ENCODE data around the gene DDX47. TPM values are rescaled to one million over a fixed set of nuclear protein-coding genes. Genes with fewer than 3 reads are reported as not detected.
A peak's percentile ranks its signal among the peaks of the same experiment; 100 is the strongest.

DDX47 gene
- total RNA-seq (2014; rRNA removed; shearing (Covaris generic)) = 108 TPM in 2 replicates
- polyA plus RNA-seq (2015; cell fraction: cytosol; rRNA removed) = 122 and 125 TPM in 2 replicates
- polyA plus RNA-seq (2015; cell fraction: nucleus; rRNA removed) = 222 and 248 TPM in 2 replicates

GRCh38 chr12:12813120-12814101 is at the start of gene DDX47:
Gene DDX47 (plus strand): TSS chr12:12813346. CDS start chr12:12813368, 22 bp downstream.
- peak; percentile 89 for DNase-seq (ENCODE audit: low read depth)

GRCh38 chr12:12764824-12765223 is 48.3 kb upstream of the DDX47 start:
- DNase-seq (ENCODE audit: low read depth) = peak; percentile 18

GRCh38 chr12:12770262-12770661 is 42.9 kb upstream of the DDX47 start:
- DNase-seq (ENCODE audit: low read depth) = no peak

GRCh38 chr12:12774791-12775190 is 38.4 kb upstream of the DDX47 start:
- DNase-seq (ENCODE audit: low read depth) = no peak

- peak; percentile 71 for DNase-seq (ENCODE audit: low read depth)
Measured at GRCh38 chr12:12776261-12776660, 36.9 kb upstream of the DDX47 start.

- no peak for DNase-seq (ENCODE audit: low read depth)
Measured at GRCh38 chr12:12777092-12777491, 36.1 kb upstream of the DDX47 start.

GRCh38 chr12:12779007-12779406 is 34.1 kb upstream of the DDX47 start:
- DNase-seq (ENCODE audit: low read depth) = no peak

- DNase-seq (ENCODE audit: low read depth) = peak; percentile 86
Measured at GRCh38 chr12:12779529-12779928, 33.6 kb upstream of the DDX47 start.

- DNase-seq (ENCODE audit: low read depth) = no peak
Measured at GRCh38 chr12:12784116-12784515, 29.0 kb upstream of the DDX47 start.

- DNase-seq (ENCODE audit: low read depth) = no peak
Measured at GRCh38 chr12:12784911-12785814, 28.0 kb upstream of the DDX47 start, which contains the start of gene APOLD1. Gene APOLD1 (plus strand): TSS chr12:12785659. CDS start chr12:12785692, 33 bp downstream.

- DNase-seq (ENCODE audit: low read depth) = no peak
Measured at GRCh38 chr12:12786351-12786705, 26.8 kb upstream of the DDX47 start.

GRCh38 chr12:12786706-12787601 is 26.2 kb upstream of the DDX47 start:
- DNase-seq (ENCODE audit: low read depth) = no peak

- no peak for DNase-seq (ENCODE audit: low read depth)
Measured at GRCh38 chr12:12788131-12788530, 25.0 kb upstream of the DDX47 start.

GRCh38 chr12:12788675-12789368 is 24.3 kb upstream of the DDX47 start:
- peak; percentile 53 for DNase-seq (ENCODE audit: low read depth)

GRCh38 chr12:12790956-12791355 is 22.2 kb upstream of the DDX47 start:
- DNase-seq (ENCODE audit: low read depth) = no peak

GRCh38 chr12:12791756-12792369 is 21.3 kb upstream of the DDX47 start:
- DNase-seq (ENCODE audit: low read depth) = no peak

- DNase-seq (ENCODE audit: low read depth) = no peak
Measured at GRCh38 chr12:12792421-12792820, 20.7 kb upstream of the DDX47 start.

- DNase-seq (ENCODE audit: low read depth) = no peak
Measured at GRCh38 chr12:12794686-12795085, 18.5 kb upstream of the DDX47 start.

- no peak for DNase-seq (ENCODE audit: low read depth)
Measured at GRCh38 chr12:12796171-12796570, 17.0 kb upstream of the DDX47 start.
